ENCODE results near the gene AGAP1.

The AGAP1 gene

DNA sequence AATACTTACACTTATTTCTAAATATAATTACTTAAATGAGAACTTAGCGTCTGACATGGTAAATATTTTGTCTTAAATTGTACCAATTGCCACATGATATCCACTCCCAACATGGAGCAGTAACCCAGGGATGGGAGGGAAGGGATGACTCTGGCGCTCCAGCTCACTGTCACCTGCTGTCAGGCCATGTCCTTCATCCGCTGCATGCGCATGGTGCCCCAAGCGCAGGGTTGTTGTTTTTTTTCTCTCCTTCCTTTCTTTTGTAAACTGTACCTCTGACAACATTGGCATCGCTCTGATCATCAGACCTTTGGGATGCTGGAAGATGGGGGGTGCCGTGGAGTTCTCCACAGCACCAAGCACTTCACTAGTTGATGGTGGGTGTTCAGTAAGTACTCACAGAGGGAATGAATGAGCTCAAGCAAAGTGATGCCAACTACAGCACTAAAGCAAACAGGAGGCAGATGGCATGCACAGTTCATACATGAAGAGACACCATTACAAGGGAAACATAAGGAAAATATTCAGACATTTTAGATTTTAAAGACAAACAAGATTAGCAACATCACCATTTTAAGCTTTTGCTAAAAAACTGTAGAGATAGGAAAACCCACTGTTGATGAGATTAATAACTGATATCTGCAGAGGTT, 426.5 kb downstream of the AGAP1 start:
- no peak for DNase-seq (ENCODE audit: low spot score)

DNA sequence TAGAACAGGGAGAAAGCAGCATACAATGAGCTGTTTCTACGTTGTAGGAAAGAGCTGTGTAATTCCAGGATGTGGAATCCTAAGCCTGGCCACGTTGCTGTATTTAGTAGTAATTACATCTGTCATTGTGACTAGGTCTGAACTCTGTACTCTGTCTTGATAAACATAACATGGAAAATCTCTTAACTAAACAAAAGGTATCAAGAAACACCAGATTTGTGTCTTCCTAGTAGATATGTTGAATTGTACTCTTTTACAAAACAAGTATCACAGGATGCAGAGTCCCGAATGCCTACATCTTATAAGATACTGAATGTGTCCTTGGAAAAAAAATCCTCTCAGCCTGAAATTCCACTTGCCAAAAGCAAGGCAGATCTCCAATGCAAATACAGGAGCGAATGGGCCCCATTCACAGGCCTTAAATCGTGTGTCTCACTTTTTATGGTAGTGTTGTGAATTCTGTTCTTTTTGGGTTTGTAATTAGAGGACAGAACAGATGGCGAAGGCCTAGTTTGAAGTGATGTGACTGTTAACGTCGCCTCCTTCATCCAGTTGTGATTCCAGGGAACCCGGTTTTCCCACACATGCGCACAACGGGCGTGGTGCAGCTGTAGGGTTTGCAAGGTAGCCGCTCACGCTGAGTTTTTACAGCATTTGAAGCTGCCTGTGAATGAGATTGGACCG, 427.8 kb downstream of the AGAP1 start:
- DNase-seq (ENCODE audit: low spot score), result no peak

DNA sequence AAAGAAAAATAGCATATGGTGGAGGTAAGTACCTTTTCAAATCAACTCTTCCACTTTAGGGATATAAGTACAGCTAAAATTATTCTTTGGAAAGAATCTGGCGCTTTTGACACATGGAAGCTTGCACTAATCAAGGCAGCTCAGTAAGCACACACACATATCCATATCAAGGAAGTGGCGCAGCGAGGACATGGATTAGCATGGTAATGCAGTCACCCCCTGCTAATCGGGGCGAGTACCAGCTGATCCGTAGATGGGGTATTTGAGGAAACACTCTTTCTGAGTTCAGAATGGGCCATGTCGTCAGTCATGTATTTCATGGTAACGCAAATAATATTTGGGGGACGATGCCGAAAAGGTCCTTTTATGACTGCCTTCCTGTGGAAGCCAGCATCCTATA, 429.0 kb downstream of the AGAP1 start:
- no peak for DNase-seq (ENCODE audit: low spot score)

DNA sequence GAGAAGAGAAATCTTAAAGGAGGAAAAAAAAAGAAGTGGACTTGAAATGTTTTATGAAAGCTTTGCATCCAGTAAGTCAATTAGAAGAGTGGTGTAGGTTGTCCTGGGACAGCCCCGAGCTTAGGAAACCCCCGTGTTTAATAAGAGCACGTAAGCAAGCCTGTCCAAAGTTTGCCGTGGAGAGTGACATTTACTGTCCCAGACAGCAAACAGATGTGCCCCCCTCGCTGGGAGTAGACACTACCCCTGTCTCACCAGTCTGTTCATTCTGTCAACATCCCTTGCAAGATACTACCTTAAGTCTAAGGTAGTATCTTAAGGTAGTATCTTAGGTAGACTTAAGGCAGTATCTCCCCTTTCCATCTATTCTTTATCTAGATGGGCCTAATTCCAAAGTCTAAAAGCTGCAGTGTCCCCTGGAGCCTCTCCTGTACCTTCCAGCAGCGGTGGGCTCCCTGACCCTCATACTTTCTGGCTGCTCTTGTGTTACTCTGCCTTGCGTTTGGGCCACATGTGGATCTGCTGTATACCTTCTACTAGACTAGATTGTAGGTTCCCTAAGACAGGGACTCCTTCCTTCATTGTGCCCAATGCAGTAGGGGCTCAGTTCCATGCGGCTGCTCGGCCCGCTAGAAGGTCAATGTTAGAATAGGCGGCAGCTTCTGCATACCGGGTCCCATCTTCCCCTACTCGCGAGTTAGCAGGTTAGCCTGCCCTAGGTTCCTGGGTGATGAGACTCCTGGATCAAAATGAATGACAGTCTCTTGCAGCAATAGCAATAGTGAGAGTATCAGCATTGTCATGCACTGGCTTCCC, 430.2 kb downstream of the AGAP1 start:
- DNase-seq (ENCODE audit: low spot score), result no peak

DNA sequence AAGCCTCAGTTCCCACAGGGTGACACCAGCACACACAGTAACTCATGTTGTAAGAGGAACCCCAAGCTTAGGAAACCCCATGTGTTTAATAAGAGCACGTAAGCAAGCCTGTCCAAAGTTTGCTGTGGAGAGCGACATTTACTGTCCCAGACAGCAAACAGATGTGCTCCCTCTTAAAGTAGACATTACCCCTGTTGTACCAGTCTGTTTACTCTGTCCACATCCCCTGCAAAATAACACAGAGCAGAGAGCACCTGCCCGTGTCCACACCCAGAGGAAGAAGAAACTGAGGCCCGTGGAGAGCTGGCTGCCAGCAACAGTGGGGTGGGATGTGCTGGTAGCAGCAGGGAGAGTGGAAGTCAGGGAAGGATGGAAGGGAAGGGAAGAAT, 430.8 kb downstream of the AGAP1 start:
- no peak for DNase-seq (ENCODE audit: low spot score)

DNA sequence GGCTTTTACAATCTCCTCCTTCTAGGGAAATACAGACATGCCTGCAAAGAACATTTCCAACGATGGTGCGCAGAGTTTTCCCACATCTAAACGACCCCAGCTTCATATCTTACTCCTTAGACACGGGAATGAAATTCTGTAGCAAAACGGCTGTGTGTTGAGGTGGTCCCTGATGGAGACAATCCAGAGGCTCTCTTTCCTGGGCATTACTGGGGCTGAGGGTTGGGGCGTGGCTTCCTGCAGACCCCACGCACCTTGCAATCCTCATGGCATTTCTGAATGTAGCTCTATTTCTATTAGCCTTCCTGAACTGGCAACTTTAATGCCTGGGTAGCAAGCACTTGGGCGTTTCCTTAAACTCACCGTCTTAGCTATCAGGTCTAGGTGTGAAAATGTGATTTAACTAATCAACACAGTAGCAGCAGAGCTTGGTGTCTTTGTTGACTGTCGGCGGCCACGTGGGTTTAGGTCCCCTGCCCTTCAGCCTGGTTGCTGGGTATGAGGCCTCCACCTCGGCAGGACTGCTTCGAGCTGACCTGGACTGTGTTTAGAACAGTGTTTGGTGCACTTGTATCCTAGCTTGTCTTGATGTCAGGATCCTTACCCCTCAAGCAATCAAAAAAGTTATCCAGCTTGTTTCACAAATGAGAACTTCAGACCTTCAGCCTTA, 431.5 kb downstream of the AGAP1 start:
- DNase-seq (ENCODE audit: low spot score), result no peak

DNA sequence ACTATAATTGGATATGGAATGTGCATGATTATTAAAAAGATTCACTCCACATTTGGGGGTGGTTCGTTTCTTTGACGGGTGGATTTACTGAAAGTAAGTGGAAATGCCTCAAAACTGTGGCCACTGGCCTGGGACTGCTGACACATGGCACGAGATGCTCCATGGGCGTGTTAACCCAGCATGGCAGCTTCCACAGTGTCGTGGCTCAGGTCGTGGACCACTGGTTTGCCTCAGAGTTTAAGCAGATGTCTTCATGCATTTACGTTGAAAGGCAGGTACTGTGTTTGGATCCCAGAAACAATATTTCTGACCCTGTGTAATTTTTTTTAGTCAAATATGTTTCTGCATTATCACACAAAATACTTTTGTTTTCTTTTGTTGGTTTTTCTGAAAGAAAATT, 432.4 kb downstream of the AGAP1 start:
- no peak for DNase-seq (ENCODE audit: low spot score)

DNA sequence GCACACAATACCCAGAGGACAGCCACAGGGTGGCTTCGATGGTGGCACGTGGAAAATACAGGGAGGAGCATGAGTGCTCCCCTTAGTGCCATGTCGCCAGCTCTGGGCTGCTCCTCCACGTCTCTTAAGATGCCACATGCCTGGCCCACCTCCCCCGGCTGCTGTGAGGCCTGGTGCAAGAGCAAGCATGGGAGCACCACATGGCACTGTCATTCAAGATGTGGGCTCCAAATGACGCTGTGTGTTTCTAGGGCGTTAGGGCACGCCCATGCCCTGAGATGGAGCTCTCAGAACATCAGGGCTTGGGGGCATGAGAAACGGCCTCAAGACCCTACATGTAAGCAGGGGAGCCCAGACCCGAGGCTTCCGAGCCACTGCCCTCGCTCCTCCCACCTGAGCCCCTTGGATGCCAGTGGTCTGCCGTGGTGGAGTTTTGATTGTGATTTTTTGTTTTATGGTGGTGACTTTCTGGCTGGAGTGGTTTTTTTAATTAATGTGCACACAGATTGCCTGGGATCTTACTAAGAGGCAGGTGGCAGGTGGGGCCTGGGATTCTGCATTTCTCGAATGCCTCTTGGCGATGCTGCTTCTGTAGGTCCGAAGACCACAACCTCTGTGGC, 435.0 kb downstream of the AGAP1 start:
- DNase-seq (ENCODE audit: low spot score), result no peak

DNA sequence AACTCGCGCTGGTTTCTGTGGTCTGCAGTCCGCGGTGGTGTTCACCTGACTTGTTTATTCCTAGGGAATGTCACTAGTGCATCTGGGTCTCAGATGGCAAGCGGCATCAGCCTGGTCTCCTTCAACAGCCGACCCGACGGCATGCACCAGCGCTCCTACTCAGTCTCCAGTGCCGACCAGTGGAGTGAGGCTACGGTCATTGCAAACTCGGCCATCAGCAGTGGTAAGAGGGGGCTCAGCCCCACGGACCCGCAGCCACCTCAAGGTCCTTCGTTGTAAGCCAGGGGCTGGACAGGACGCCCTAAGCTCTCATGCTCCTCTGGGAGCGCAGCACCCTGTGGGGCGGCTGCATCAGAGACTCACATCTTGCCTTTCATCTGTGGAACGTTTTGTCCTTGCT, 436.9 kb downstream of the AGAP1 start:
- no peak for DNase-seq (ENCODE audit: low spot score)

DNA sequence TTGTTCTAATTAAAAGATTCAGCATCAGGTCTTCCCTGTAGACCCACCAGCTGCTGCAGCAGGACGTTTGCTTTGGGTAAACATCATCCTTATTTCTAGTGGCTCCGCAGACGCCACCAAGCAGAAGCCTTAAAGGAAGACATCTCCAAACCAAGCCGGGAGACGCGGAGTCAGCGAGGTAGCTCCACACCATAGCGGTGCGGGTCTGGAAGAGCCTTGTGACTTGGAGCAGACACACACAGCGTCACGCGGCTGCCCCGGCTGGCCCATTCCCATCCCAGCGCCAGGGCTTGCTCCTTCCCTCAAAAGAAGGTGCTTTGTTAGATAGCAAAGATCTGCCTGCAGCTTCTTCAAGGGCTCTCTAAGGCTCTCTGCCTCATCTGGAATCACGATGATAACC, 437.8 kb downstream of the AGAP1 start:
- DNase-seq (ENCODE audit: low spot score), result no peak

DNA sequence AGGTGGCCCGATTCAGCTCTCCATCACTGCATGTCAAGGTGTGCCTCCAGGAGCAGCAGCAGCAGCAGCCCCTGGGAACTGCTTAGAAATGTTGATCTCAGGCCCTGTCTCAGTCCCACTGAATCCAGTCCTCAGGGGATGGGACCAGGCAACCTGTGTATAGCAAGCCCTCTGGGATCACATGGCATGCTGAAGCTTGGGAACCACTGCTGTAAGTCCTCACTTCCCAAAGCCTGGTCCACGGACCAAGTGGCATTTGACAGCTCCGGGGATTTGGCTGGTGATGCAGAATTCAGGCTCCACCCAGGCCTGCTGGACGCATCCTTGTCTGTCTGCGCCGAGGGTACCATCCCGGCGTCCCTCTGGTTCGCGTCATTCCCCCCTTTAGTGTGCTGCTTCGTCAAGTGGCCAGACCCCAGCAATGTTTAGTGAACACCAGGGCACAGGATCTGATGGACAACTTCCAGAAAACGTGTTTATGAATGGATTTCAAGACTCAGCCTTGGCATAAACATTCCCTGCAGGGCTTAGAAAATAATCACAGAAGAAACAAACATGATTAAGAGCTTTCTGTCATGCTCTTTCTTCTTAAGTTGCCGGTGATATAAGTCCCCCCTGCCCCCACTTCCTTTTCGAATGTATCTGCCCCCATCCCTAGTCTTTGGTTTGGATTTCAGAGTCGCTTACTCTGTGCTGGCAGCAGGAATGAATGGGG, 440.4 kb downstream of the AGAP1 start:
- no peak for DNase-seq (ENCODE audit: low spot score)

DNA sequence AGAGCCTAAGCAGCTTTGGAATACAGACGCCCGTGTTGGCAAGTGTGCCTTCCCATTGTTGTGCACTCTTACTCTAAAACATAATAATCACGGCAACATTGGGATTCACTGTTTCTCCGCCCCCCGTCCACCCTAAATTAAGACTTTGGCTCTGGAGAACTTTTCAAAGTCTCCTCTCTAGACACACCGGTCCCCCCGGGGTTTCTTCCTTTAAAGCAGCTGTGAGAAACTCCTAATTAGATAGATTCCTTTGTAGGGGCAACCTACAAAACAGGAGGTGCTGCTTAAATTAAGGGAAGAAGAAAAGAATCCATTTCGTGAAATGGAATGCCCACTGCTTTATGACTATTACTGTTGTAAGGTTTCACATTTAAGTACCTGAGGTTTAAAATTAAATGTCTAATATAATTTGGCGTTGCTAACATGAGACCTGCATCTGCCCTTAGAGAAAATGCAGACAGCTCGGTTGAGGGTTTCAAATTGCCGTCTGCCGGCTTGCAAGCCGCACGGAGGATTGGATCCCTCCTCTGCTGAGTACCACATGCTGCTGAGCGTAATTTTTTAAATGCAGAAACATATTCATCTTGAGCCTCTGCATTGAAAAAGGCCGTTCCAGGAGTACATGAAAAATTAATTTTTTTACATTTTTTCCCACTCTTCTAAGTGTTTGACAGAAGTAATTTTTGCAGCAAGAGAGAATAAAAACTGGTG, 441.1 kb downstream of the AGAP1 start:
- no peak for DNase-seq (ENCODE audit: low spot score)

DNA sequence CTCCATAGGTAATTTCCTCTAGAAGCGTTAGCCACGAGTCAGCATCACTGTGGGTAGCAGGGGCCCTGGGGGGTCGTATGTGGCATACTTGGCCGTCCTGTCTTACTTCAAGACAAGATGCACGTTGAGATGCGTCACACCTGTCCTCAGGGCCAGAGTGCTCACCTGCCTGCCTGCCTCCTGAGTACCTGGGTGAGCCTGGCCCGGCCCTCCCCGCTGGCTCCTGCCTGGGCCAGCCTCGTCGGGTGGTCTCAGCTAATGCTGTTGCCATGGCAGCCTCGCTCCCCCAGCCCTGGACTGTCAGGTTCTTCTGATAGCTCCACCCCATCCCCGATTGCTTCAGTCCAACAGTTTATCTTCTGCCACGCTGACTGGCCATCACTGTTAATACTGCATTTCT, 441.9 kb downstream of the AGAP1 start:
- DNase-seq (ENCODE audit: low spot score), result no peak

DNA sequence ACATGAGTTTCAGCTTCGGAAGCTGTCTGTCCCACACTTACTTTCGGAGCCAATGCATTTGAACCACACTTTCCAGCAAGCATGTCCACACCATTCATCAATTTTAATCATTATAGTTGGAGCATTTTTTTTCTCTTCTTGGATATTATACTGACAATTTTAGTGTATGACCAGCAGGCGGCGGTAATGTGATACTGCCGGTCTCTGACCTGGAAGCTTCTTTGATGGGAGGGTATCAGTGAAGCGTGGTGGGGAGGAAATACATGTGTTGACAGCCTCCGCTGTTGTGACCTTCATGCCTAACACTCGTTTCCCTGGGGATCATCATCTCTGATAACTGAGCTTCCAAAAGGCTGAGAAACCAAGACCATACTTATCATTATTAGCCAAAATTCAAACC, 442.6 kb downstream of the AGAP1 start:
- no peak for DNase-seq (ENCODE audit: low spot score)

DNA sequence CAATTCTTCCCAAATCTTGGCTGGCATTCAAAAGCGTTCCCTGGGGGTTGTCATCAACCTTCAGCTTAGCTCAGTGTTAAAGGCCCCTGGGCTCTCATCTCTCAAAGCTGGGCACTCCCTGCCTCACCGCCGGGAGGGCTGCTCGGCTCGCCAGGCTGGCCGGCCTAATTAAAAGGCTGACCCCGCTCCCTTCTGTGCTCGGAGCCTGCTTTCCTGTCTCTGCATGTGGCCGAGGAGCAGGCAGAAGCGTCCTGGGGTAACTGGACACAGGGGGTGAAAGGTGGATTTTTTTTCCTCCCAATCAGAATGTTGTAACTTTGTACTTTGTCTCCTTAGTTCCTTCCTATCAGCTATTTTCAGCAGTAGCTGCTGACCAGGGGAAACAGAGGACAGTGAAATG, 443.2 kb downstream of the AGAP1 start:
- no peak for DNase-seq (ENCODE audit: low spot score)

DNA sequence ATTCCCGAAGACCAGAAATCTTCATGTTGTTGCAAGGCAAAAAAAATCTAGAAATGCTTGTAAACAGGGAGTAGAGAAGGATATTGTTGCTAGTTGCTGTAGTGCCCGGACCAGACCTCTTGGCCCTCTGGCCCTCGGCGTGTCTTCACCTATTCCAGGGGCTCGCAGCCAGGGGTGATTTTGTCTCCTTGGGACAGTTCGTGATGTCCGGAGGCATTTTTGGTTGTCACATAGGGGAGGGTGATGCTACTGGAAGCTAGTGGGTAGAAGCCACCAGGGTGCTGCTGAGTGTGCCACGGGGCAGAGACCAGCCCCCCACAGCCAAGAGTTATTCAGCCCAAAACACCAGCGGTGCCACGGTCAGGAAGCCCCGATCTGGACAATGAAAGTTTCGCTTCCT, 443.7 kb downstream of the AGAP1 start:
- no peak for DNase-seq (ENCODE audit: low spot score)

DNA sequence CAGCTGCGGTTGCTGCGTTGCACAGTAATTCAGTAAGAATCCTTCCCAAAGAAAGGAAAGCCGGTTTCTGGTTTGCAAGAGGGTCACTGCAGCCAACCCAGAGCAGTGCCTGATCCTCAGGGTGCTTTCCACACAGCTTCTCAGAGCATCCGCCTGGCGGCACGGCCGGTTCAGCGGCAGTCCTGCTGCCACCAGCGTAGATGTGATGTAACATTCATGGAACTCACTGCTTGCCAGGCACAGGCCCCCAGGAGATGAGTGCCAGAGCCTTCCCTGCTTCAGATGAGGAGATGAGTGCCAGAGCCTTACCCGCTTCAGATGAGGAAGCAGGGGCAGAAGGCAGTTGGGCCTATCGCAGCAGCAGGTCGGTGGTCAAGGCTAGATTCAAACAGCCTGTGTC, 444.1 kb downstream of the AGAP1 start:
- DNase-seq (ENCODE audit: low spot score), result no peak

DNA sequence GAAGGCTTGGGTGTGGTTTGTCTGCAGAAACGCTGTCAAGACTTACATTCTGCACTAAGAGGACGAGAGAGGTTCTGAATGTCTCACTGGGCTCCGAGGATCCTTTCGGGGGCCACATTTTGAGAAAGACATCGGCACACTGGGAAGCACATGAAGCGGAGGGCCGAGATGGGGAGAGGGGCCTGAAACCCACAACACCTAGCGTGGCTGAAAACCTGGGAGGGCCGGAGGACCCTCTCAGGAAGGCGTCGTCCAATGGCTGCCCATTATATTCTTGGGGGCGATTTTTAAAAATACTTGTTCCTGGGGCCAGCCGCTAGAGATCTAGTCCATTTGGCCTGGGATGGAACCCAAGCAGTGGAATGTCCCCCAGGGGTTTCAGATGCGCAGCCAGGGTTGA, 444.8 kb downstream of the AGAP1 start:
- DNase-seq (ENCODE audit: low spot score), result no peak

DNA sequence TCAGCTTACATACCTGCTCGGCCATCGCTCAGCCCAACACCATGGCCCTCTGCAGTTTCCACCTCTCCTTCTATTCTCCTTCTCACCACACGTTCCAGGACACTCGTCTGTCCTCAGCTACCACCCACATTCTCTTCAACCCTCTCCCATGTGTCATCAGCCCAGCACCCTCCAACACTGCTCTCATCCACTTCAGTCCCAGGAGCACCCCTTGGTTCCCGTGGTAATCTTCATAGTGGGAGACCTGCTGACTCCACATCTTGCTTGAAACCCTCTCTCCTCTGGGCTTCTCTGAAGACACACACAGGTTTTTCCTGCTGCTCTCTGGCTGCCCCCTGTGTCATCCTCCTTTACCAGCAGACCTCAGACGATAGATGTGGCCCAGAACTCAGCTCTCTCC, 445.6 kb downstream of the AGAP1 start:
- DNase-seq (ENCODE audit: low spot score), result no peak

DNA sequence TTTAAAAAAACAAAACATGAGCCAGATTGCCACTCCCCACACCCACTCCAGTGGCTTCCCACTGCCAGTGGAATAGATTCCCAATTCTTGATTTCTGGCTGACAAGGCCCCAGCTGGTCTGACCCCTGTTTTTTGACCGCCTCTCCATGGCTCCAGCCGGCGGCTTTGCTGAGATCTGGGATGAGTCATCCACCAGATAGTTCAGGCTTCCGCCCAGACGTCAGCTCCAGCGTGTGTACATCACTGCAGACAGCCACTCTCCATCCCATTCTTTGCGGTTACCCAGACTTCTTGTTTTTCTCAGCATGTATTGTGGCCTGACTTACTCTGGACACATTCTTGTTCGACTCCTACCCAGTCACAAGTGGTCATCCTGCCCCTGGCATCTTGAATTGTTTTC, 446.5 kb downstream of the AGAP1 start:
- DNase-seq (ENCODE audit: low spot score), result no peak

DNA sequence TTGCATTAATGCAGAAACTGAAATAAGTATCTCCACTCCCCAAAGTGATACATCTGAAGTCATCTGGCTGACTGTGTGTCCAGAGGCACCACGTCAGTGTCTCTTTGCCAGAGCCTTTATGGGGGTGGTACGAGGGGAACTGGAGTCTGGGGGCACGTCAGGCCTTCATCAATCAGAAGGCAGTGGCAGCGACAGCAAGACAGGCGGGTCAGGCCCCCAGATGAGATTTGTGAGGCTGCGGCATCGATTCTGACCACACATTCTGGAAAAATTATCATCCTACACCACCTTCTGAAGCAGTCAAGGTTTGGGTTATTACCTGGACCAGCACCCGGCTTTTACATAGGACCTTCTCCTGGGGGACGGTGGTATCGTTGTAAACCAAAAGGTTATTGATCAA, 450.7 kb downstream of the AGAP1 start:
- no peak for DNase-seq (ENCODE audit: low spot score)

All from activated CD4-positive, alpha-beta T cell treated with anti-CD3 and anti-CD28 coated beads, Interleukin-2, Interleukin-4, amounts not matched to agents 100 ng/mL and 50 ng/mL, durations not matched to agents 16 hours and 8 hours (primary cell).